HG02642 (cell line): ENCODE results near the gene GOLGA7B.
A peak's percentile ranks its signal among the peaks of the same experiment; 100 is the strongest.

Source experiments
- ATAC-seq: cut with Tn5 transposase; IDR thresholded peaks from one replicate; pipeline ENCODE4 v1.9.1; 2021; ENCODE audit warnings: mild to moderate bottlenecking; ENCODE audit not compliant: unreplicated experiment, poor library complexity

GOLGA7B gene

GRCh38 chr10:97866524-97867219, 17.0 kb downstream of the GOLGA7B start:
- ATAC-seq = no peak

GRCh38 chr10:97867220-97867800, 17.7 kb downstream of the GOLGA7B start:
- no peak for ATAC-seq

- ATAC-seq = no peak
Observed at GRCh38 chr10:97868134-97868685, 18.6 kb downstream of the GOLGA7B start.

GRCh38 chr10:97869091-97870042, 19.7 kb downstream of the GOLGA7B start:
- ATAC-seq = peak; percentile 94

- no peak for ATAC-seq
Observed at GRCh38 chr10:97870990-97871389, 21.3 kb downstream of the GOLGA7B start.

- no peak for ATAC-seq
Observed at GRCh38 chr10:97873569-97873968, 23.9 kb downstream of the GOLGA7B start.

- no peak for ATAC-seq
Observed at GRCh38 chr10:97874332-97874731, 24.7 kb downstream of the GOLGA7B start.

- ATAC-seq = no peak
Observed at GRCh38 chr10:97875391-97875790, 25.7 kb downstream of the GOLGA7B start.

GRCh38 chr10:97876402-97876801, 26.8 kb downstream of the GOLGA7B start:
- no peak for ATAC-seq

DNA sequence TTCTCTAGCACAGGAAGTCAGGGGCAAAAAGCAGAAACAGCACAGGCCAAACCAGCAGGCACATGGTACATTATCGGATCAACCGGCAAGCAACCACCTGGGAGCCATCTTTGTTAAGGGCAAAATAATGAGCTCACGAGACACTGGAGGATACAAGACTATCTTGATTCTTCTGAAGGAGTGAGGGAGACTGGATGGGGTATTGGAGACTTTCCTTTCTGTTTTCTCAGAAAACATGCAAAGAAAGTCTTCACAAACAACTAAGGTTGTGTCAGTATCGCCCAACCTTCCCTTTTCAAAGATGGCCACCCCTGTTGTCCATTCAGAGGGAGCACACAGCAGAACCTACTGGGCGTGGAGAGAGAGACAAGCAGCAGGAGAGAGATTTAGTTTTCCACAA, 29.6 kb downstream of the GOLGA7B start:
- ATAC-seq = no peak

DNA sequence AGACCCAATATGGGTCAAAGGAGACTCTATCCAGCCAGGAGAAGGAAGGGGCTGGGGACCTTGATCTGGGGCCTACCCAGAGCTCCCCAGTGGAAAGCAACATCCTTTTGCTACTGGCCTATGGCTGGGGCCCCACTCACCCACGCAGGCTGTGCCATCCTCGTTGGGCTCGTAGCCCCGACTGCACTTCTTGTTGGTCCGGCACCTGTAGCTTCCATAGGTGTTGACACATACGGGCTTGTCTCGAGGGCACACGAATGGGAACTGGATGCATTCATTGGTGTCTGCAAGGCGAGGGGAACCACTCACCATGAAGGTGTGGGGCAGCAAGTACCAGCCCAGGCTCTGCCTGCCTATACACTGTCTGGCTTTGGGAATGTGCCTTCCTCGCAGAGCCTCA, 30.5 kb downstream of the GOLGA7B start:
- ATAC-seq = no peak

GRCh38 chr10:97882142-97883091, 32.8 kb downstream of the GOLGA7B start:
- no peak for ATAC-seq

DNA sequence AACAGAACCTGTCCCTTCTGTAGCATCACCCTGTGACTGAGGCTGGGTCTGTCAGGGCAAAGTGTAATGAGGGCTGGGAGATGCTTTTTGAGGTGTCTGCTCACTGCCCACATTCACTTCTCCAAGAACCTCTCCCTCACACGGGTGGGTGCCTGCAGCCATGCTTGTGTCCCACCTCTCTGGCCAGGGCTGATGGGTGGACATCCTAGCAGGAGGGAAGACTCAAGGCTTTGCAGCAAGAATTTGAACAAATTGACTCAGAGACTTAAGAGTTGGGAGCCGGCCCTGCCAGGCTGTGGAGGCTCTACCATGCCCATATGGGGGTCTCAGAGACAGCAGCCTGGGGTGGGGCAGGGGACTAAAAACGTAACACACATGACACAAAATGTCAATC, 33.4 kb downstream of the GOLGA7B start:
- ATAC-seq = no peak

DNA sequence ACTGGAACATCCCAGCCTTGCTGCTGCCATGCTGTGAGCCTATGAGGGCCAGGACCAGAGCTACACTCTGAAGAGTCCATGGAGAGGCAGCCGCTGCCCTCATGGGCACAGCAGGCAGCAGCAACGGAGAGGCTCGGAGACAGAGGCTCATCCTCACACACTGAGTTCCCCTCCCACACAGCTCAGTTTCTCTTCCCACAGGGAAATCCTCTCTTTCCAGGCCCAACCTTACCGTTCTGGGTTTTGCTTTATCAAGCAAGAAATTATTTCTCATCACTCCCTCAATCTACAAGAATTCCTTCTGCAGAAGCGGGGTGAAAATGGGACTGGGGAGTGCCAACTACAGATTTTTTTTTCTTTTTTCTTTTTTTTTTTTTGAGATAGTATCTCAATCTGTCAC, 36.6 kb downstream of the GOLGA7B start:
- ATAC-seq = no peak

DNA sequence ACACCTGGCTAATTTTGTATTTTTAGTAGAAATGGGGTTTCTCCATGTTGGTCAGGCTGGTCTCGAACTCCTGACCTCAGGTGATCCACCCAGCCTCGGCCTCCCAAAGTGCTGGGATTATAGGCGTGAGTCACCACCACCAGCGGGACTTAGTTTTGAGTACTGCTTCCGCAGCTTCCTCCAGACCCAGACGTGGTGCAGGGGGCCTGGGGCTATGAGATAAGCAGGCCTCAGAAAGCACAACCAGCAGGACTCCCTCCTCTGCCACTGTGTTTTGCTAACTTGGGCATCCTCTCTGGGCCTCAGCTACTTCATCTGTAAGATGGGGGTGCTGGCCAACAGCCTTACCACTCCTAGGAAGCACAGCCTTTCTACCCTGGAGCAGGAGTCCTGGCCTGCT, 37.8 kb downstream of the GOLGA7B start:
- ATAC-seq = no peak

DNA sequence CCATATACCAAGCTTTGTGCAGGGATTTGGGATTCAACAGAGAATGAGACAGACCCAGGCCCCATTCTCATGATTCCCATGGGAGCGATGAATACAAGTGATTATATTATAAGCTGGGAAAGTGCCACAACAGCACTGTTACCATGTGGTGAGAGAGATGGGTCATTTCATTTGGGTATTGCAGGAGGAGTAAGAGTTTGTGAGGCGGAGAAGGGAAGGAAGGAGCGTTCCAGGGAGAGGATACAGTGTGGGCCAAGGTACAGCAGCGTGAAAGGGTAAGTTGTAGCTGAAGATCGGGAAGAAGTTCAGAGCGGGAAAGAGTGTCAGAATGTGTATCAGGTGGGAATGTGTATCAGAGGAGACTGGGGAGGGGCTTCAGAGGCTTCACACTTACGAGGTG, 38.5 kb downstream of the GOLGA7B start:
- ATAC-seq = no peak

DNA sequence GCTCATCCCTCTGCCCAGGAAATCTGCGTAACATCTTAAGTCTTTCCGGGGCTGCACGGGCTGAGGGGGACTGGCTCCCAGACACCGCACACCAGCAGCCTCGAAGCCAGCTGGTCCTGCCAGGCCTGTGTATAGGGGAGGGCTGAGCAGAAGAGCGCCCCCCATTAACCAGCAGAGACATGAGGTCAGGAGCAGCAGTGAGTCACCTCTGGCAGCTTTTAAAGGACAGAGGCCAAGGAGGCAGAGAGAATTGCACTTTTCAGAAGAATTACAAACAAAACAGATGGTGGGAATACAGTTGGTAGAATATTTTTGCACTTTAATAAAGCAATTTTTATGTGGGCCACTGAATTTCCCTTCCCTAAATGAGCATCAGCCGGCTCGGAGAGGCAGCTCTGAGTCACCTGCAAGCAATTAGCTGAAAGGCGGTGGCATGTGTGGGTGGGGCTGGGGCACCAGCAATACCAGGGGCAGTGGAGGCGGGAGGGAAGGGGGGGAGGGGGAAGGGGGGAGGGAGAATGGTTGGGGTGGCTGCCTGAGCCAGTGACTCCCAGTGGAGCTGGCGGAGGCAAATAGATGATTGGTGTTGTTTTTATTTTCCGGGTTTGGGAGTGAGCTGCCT, 39.1 kb downstream of the GOLGA7B start:
- ATAC-seq = no peak

DNA sequence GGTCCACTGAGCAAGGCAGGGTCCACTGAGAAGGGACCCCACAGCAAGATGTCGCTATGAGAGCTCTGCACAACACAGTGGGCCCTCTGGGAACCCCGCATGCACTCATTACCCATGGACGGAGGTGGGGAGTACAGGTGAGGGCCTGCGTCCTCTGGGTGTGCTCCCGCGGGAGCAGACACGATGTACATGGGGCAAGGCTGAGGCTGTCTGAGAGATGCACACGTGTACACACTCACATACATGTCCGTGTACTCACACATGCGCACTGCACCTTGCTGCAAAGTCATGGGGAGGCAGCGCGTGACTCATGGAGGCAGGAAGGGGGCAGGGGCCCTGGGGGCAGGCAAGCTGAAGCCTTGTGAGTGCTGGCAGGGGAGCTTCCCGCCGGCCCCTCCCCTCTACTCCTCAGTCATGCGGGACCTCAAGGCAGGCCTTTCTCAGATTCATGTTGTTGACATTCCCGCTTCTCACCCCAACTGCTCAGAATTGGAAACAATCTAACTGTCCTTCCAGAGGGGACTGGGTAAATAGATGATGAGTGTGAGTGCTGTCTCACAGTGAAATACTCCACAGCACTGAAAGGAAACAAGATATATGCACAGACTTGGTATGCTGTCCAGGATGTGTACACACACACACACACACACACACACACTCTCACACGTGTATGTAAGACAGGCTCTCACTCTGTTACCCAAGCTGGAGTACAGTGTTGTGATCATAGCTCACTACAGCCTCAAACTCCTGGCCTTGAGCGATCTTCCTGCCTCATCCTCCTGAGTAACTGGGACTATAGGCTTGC, 40.0 kb downstream of the GOLGA7B start:
- no peak for ATAC-seq
